ENCODE results near the gene SLC46A2.
A peak's percentile ranks its signal among the peaks of the same experiment; 100 is the strongest.

The SLC46A2 gene

GRCh38 chr9:112890106-112891081, at the start of gene SLC46A2:
TSS of gene SLC46A2 (minus strand) at chr9:112890876. CDS start at chr9:112890681, 195 bp downstream.
- no peak for DNase-seq (ENCODE audit: low spot score)

- DNase-seq (ENCODE audit: low spot score), result no peak
Observed at GRCh38 chr9:112939418-112939817, 48.7 kb upstream of the SLC46A2 start.

GRCh38 chr9:112933696-112934095, 43.0 kb upstream of the SLC46A2 start:
- no peak for DNase-seq (ENCODE audit: low spot score)

GRCh38 chr9:112925058-112925641, 34.5 kb upstream of the SLC46A2 start:
- peak; percentile 51 for DNase-seq (ENCODE audit: low spot score)

GRCh38 chr9:112921549-112921948, 30.9 kb upstream of the SLC46A2 start:
- peak; percentile 53 for DNase-seq (ENCODE audit: low spot score)

GRCh38 chr9:112917987-112918362, 27.3 kb upstream of the SLC46A2 start:
- DNase-seq (ENCODE audit: low spot score), result no peak

GRCh38 chr9:112917047-112917986, 26.6 kb upstream of the SLC46A2 start:
- DNase-seq (ENCODE audit: low spot score), result no peak

GRCh38 chr9:112914524-112914923, 23.8 kb upstream of the SLC46A2 start:
- no peak for DNase-seq (ENCODE audit: low spot score)

GRCh38 chr9:112913326-112913725, 22.6 kb upstream of the SLC46A2 start:
- no peak for DNase-seq (ENCODE audit: low spot score)

GRCh38 chr9:112912636-112913035, 22.0 kb upstream of the SLC46A2 start:
- no peak for DNase-seq (ENCODE audit: low spot score)

GRCh38 chr9:112911736-112912135, 21.1 kb upstream of the SLC46A2 start:
- no peak for DNase-seq (ENCODE audit: low spot score)

- no peak for DNase-seq (ENCODE audit: low spot score)
Observed at GRCh38 chr9:112905084-112905483, 14.4 kb upstream of the SLC46A2 start.

GRCh38 chr9:112900901-112901300, 10.2 kb upstream of the SLC46A2 start:
- no peak for DNase-seq (ENCODE audit: low spot score)

GRCh38 chr9:112900488-112900887, 9.8 kb upstream of the SLC46A2 start:
- no peak for DNase-seq (ENCODE audit: low spot score)

GRCh38 chr9:112898872-112899311, 8.2 kb upstream of the SLC46A2 start:
- DNase-seq (ENCODE audit: low spot score), result no peak

- DNase-seq (ENCODE audit: low spot score), result no peak
Observed at GRCh38 chr9:112896131-112896530, 5.5 kb upstream of the SLC46A2 start.

- no peak for DNase-seq (ENCODE audit: low spot score)
Observed at GRCh38 chr9:112894699-112895098, 4.0 kb upstream of the SLC46A2 start.

GRCh38 chr9:112894041-112894440, 3.4 kb upstream of the SLC46A2 start:
- no peak for DNase-seq (ENCODE audit: low spot score)

- no peak for DNase-seq (ENCODE audit: low spot score)
Observed at GRCh38 chr9:112892981-112893380, 2.3 kb upstream of the SLC46A2 start.

GRCh38 chr9:112891521-112891920, 845 bp upstream of the SLC46A2 start:
- no peak for DNase-seq (ENCODE audit: low spot score)

- no peak for DNase-seq (ENCODE audit: low spot score)
Observed at GRCh38 chr9:112887381-112887780, 3.3 kb downstream of the SLC46A2 start.

GRCh38 chr9:112886351-112886750, 4.3 kb downstream of the SLC46A2 start:
- no peak for DNase-seq (ENCODE audit: low spot score)
